Testis (tissue), 3 donors: Measurements from ENCODE around the gene SEL1L3. TPM values are rescaled to one million over a fixed set of nuclear protein-coding genes. Genes with fewer than 3 reads are reported as not detected.
A peak's percentile ranks its signal among the peaks of the same experiment; 100 is the strongest.

Source experiments
- DNase-seq: peaks from one replicate; pipeline ENCODE4 v3.0.0-alpha.2; 2019
- H3K27ac ChIP-seq, 2 donors: fragments of 200-600 bp; sonication (generic); one replicate each; pipeline ENCODE4 v1.5.1; 2019
- H3K27me3 ChIP-seq: fragments of 200-600 bp; sonication (generic); one replicate; pipeline ENCODE4 v1.5.1; 2019
- H3K36me3 ChIP-seq: fragments of 200-600 bp; sonication (generic); one replicate; pipeline ENCODE4 v1.5.1; 2017; ENCODE audit warnings: low read depth; ENCODE audit errors: missing control alignments
- H3K4me1 ChIP-seq: fragments of 200-600 bp; sonication (generic); one replicate; pipeline ENCODE4 v1.5.1; 2019
- H3K4me3 ChIP-seq, 2 donors: fragments of 200-600 bp; sonication (generic); one replicate each; pipeline ENCODE4 v1.5.1; 2017 to 2019
- H3K9me3 ChIP-seq: fragments of 200-600 bp; sonication (generic); one replicate; pipeline ENCODE4 v1.5.1; 2017
- CTCF ChIP-seq, 3 experiments: fragments of 450-650 bp in 2 of 3; fragments of 200-600 bp in 1 of 3; sonication (generic) in 1 of 3; IDR thresholded peaks; one replicate each; pipeline ENCODE4 v1.5.1; 2016 to 2019; ENCODE audit warnings: antibody characterized with exemption in 3 of 3, mild to moderate bottlenecking in 2 of 3, moderate library complexity in 1 of 3
- POLR2A ChIP-seq: fragments of 450-650 bp; IDR thresholded peaks from one replicate; pipeline ENCODE4 v1.6.1; 2017; ENCODE audit warnings: antibody characterized with exemption, mild to moderate bottlenecking, moderate library complexity
- WGBS, 2 donors: methylation state at CpG; one replicate each; pipeline ENCODE4 v1.1.5; 2018; 5-methylcytosine and 5-hydroxymethylcytosine counted together
- intact Hi-C: fragments of 100-400 bp; cut with DNase I; formaldehyde crosslinking; loops from one replicate; pipeline ENCODE4 v1.15.1; 2023; ENCODE audit warnings: low total_unique reads
- polyA plus RNA-seq: library from polyadenylated mRNA; stranded (reverse); fragments of 350-450 nt; fragmentation: Illumina TruSeq; extraction: RNeasy Lipid Tissue Mini Kit (QIAGEN cat#74804); gene quantifications from one replicate; pipeline ENCODE4 v1.2.3, GENCODE V29; 2014; ENCODE audit warnings: low read depth, low replicate concordance; ENCODE audit not compliant: insufficient read depth
- total RNA-seq, 2 donors: library from RNA; depleted of rRNA; stranded (reverse); fragments of >200 nt; gene quantifications; one replicate each; pipeline ENCODE4 v1.2.3, GENCODE V29; 2016

The SEL1L3 gene
- total and polyA plus RNA-seq, 3 donors from 2014 or later, result 5.0 to 15.6 (median 6.9) TPM

- intact Hi-C loops, result no loop called here
- 68 to 70% methylated on average over 9 to 12 of the region's 12 CpGs for WGBS, 2 donors
- Histone ChIP-seq H3K9me3 (no peaks in the 10 kb centered on the region), H3K27me3 (no peaks in the 10 kb centered on the region), H3K27ac (no peak overlapping the region), H3K36me3 (no peaks in the 10 kb centered on the region), H3K4me1 (no peaks in the 10 kb centered on the region), H3K4me3 (no peak overlapping the region)
- TF ChIP-seq CTCF (IDR thresholded peaks at IDR 0.05) (no peak), POLR2A (no peak)
- peak; percentile 13 for DNase-seq
These were observed 67.0 kb downstream of the SEL1L3 start for GRCh38 chr4:25795566-25796454.

GRCh38 chr4:25795091-25795490, 67.7 kb downstream of the SEL1L3 start:
- Histone ChIP-seq H3K4me1 (no peaks in the 10 kb centered on the region), H3K27ac (no peak overlapping the region), H3K4me3 (no peak overlapping the region), H3K9me3 (no peaks in the 10 kb centered on the region), H3K36me3 (no peaks in the 10 kb centered on the region), H3K27me3 (no peaks in the 10 kb centered on the region)
- WGBS, 2 donors, result 92 to 94% methylated on average over 4 of the region's 4 CpGs
- DNase-seq, result no peak
- intact Hi-C loops, result no loop called here
- TF ChIP-seq CTCF (IDR thresholded peaks at IDR 0.05) (no peak), POLR2A (no peak)

- H3K4me3 ChIP-seq, result no peak overlapping the region
- H3K4me1 ChIP-seq, result no peaks in the 10 kb centered on the region
- no peaks in the 10 kb centered on the region for H3K27me3 ChIP-seq
- no peak for DNase-seq
- H3K36me3 ChIP-seq, result no peaks in the 10 kb centered on the region
- 92 to 93% methylated on average over 4 of the region's 4 CpGs for WGBS, 2 donors
- intact Hi-C loops, result no loop called here
- no peak for TF ChIP-seq POLR2A
- H3K9me3 ChIP-seq, result no peaks in the 10 kb centered on the region
- no peak overlapping the region for H3K27ac ChIP-seq
These were observed 69.9 kb downstream of the SEL1L3 start for GRCh38 chr4:25792876-25793275.

- DNase-seq, result peak; percentile 60
- H3K4me1 ChIP-seq, result no peaks in the 10 kb centered on the region
- peak in 1 of 3 experiments; percentile 38 for TF ChIP-seq CTCF (IDR thresholded peaks at IDR 0.05)
- no peak for TF ChIP-seq POLR2A
- no peak overlapping the region for H3K27ac ChIP-seq
- H3K9me3 ChIP-seq, result no peaks in the 10 kb centered on the region
- WGBS, 2 donors, result 80 to 93% methylated on average over 4 to 5 of the region's 5 CpGs
- no peaks in the 10 kb centered on the region for H3K36me3 ChIP-seq
- intact Hi-C loops, result no loop called here
- no peaks in the 10 kb centered on the region for H3K27me3 ChIP-seq
- no peak overlapping the region for H3K4me3 ChIP-seq
These were observed 70.5 kb downstream of the SEL1L3 start for GRCh38 chr4:25792200-25792791.

- peak; percentile 8 for DNase-seq
- Histone ChIP-seq H3K36me3 (no peaks in the 10 kb centered on the region), H3K4me1 (no peaks in the 10 kb centered on the region), H3K4me3 (no peak overlapping the region), H3K9me3 (no peaks in the 10 kb centered on the region), H3K27ac (no peak overlapping the region), H3K27me3 (no peaks in the 10 kb centered on the region)
- WGBS, 2 donors, result 90 to 93% methylated on average over 5 of the region's 5 CpGs
- intact Hi-C loops, result no loop called here
- TF ChIP-seq CTCF (IDR thresholded peaks at IDR 0.05) (no peak), POLR2A (no peak)
These were observed 72.8 kb downstream of the SEL1L3 start for GRCh38 chr4:25790024-25790423.
